ENCODE measurements around the gene COL18A1.

COL18A1 gene

GRCh38 chr21:45491056-45491455 lies 86.1 kb downstream of the COL18A1 start:
- no peak overlapping the region for H3K4me3 ChIP-seq (ENCODE audit: low read depth, low read length)
- no peak for TF ChIP-seq CTCF (IDR thresholded peaks at IDR 0.05; ENCODE audit: insufficient read depth, low read length, missing control alignments)
- CTCF ChIA-PET, result interaction anchor here (1.7 to 2.0 kb wide), 3 partner anchors 11 to 14 kb away, joined by 4 to 6 read pairs (median 5); no protein-coding TSS in a partner anchor
- POLR2A ChIA-PET, result no interaction called here
- DNase-seq (ENCODE audit: low read depth, low spot score), result no peak

- TF ChIP-seq CTCF (IDR thresholded peaks at IDR 0.05; ENCODE audit: insufficient read depth, low read length, missing control alignments), result no peak
- POLR2A ChIA-PET, result no interaction called here
- H3K4me3 ChIP-seq (ENCODE audit: low read depth, low read length), result no peak overlapping the region
- no peak for DNase-seq (ENCODE audit: low read depth, low spot score)
- CTCF ChIA-PET, result interaction anchor here (1.7 to 2.0 kb wide), 3 partner anchors 12 to 14 kb away, joined by 4 to 6 read pairs (median 5); no protein-coding TSS in a partner anchor
Measured at GRCh38 chr21:45491623-45492022, 86.7 kb downstream of the COL18A1 start.

- ChIA-PET POLR2A (no interaction called here), CTCF (interaction anchor here (1.9 to 2.0 kb wide), 2 partner anchors 14 to 16 kb away, joined by 4 to 5 read pairs; no protein-coding TSS in a partner anchor)
- DNase-seq (ENCODE audit: low read depth, low spot score), result no peak
- TF ChIP-seq CTCF (IDR thresholded peaks at IDR 0.05; ENCODE audit: insufficient read depth, low read length, missing control alignments), result no peak
- H3K4me3 ChIP-seq (ENCODE audit: low read depth, low read length), result no peak overlapping the region
Measured at GRCh38 chr21:45492765-45493164, 87.8 kb downstream of the COL18A1 start.

- H3K4me3 ChIP-seq (ENCODE audit: low read depth, low read length), result no peak overlapping the region
- CTCF ChIA-PET, result no interaction called here
- TF ChIP-seq CTCF (IDR thresholded peaks at IDR 0.05; ENCODE audit: insufficient read depth, low read length, missing control alignments), result no peak
- DNase-seq (ENCODE audit: low read depth, low spot score), result no peak
- POLR2A ChIA-PET, result no interaction called here
Measured at GRCh38 chr21:45493401-45494001, 88.5 kb downstream of the COL18A1 start.

GRCh38 chr21:45494135-45494850 lies 89.3 kb downstream of the COL18A1 start:
- POLR2A ChIA-PET, result no interaction called here
- no peak for DNase-seq (ENCODE audit: low read depth, low spot score)
- no peak overlapping the region for H3K4me3 ChIP-seq (ENCODE audit: low read depth, low read length)
- CTCF ChIA-PET, result interaction anchor here (1.0 kb wide), 1 partner anchor 16 kb away, joined by 4 read pairs; no protein-coding TSS in a partner anchor
- no peak for TF ChIP-seq CTCF (IDR thresholded peaks at IDR 0.05; ENCODE audit: insufficient read depth, low read length, missing control alignments)

Data from AG04449 (cell line).